Rectal smooth muscle tissue (tissue), 1 donor: ENCODE data around the gene UBE2J2.
A peak's percentile ranks its signal among the peaks of the same experiment; 100 is the strongest.
"Not testable (repeated sequence)": the region's sequence is repeated elsewhere in the genome, so short reads cannot be mapped to it uniquely, and the experiment has no call there.

ENCODE experiments used
- H3K27ac ChIP-seq: one replicate; pipeline ENCODE4 v1.7.0; 2013; ENCODE audit warnings: low read depth, low read length, inconsistent platforms
- H3K27me3 ChIP-seq: one replicate; pipeline ENCODE4 v1.7.0; 2013; ENCODE audit warnings: low read length; ENCODE audit not compliant: control insufficient read depth, insufficient read depth
- H3K36me3 ChIP-seq: one replicate; pipeline ENCODE4 v1.7.0; 2013; ENCODE audit warnings: low read length; ENCODE audit not compliant: control insufficient read depth, insufficient read depth
- H3K4me1 ChIP-seq: one replicate; pipeline ENCODE4 v1.7.0; 2013; ENCODE audit warnings: low read length; ENCODE audit not compliant: control insufficient read depth, insufficient read depth
- H3K4me3 ChIP-seq: one replicate; pipeline ENCODE4 v1.7.0; 2013; ENCODE audit warnings: low read length
- H3K9ac ChIP-seq: one replicate; pipeline ENCODE4 v1.7.0; 2013; ENCODE audit warnings: low read length

Gene UBE2J2

DNA sequence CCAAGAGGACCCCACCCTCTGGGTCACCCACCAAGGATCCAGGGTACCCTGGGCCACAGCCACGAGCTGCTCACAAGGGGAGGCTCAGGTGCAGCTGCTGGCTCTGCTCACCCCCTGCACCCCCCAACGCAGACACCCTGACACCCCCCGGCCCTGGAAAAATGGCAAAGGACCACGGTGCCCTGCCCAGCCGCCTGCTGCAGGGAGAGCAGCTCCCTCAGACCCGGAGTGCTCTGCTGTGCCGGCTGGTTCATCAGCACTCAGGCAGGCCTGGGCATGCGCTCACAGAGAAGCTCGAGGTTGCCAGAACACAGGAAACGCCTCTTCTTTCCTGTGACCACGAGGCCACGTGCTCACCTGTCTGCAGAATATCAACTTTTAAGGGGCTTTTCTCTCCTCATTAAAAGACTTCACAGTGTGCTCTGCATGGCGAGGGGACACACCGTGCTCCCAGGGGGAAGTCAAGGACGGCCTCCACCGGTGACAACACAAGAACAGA, 22.8 kb downstream of the UBE2J2 start:
- Histone ChIP-seq H3K27me3 (peaks cover 10% of the 10 kb centered on the region), H3K4me1 (no peaks in the 10 kb centered on the region), H3K9ac (no peak overlapping the region), H3K27ac (no peak overlapping the region), H3K4me3 (no peak overlapping the region), H3K36me3 (peaks cover 15% of the 10 kb centered on the region)

DNA sequence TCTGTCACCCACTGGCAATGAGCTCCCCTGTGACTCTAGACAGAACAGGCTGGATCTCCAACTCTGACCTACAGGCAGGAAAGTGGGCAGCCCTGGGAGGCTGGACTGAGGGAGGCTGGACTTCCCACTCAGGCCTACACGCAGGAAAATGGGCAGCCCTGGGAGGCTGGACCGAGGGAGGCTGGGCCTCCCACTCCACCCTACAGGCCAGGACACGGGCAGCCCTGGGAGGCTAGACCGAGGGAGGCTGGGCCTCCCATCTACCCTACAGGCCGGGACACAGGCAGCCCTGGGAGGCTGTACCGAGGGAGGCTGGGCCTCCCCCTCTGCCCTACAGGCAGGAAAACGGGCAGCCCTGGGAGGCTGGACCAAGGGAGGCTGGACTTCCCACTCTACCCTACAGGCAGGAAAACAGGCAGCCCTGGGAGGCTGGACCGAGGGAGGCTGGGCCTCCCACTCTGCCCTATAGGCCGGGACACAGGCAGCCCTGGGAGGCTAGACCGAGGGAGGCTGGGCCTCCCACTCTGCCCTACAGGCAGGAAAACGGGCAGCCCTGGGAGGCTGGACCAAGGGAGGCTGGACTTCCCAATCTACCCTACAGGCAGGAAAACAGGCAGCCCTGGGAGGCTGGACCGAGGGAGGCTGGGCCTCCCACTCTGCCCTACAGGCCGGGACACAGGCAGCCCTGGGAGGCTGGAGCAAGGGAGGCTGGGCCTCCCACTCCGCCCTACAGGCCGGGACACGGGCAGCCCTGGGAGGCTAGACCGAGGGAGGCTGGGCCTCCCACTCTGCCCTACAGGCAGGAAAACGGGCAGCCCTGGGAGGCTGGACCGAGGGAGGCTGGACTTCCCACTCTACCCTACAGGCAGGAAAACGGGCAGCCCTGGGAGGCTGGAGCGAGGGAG, 25.4 kb downstream of the UBE2J2 start:
- not testable (repeated sequence) for H3K4me3 ChIP-seq, H3K4me1 ChIP-seq, H3K9ac ChIP-seq, H3K27ac ChIP-seq, H3K36me3 ChIP-seq
- peaks cover 13% of the 10 kb centered on the region for H3K27me3 ChIP-seq

DNA sequence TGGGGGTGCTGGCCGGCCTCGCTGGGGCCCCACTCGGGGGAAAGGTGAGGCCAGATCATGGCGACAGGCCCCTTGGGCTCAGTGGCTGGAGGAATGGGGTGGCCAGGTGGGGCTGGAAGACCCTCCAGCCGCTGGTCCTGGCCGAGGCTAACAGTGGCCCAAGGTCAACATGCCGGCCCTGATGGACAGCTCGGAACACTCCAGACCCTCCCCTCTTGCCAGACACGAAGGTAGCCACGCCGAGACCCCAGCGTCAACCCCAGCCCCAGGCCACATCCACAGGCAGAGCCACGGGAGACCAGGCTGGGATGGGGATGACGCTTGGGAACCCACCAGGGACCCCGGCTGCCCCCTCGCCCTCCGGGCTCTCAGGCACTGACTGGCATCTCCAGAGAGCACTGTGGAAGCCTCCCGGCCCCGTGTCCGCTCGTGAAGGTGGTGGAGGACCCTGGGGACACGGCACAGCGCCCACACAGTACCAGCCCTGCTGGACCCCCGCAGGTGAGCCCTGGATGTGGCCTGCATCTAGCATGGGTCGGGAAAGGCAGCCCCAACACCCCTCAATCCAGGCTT, 26.2 kb downstream of the UBE2J2 start:
- H3K27me3 ChIP-seq: peaks cover 13% of the 10 kb centered on the region
- H3K4me3 ChIP-seq: no peak overlapping the region
- H3K36me3 ChIP-seq: no peaks in the 10 kb centered on the region
- H3K27ac ChIP-seq: no peak overlapping the region
- H3K4me1 ChIP-seq: no peaks in the 10 kb centered on the region
- no peak overlapping the region for H3K9ac ChIP-seq

DNA sequence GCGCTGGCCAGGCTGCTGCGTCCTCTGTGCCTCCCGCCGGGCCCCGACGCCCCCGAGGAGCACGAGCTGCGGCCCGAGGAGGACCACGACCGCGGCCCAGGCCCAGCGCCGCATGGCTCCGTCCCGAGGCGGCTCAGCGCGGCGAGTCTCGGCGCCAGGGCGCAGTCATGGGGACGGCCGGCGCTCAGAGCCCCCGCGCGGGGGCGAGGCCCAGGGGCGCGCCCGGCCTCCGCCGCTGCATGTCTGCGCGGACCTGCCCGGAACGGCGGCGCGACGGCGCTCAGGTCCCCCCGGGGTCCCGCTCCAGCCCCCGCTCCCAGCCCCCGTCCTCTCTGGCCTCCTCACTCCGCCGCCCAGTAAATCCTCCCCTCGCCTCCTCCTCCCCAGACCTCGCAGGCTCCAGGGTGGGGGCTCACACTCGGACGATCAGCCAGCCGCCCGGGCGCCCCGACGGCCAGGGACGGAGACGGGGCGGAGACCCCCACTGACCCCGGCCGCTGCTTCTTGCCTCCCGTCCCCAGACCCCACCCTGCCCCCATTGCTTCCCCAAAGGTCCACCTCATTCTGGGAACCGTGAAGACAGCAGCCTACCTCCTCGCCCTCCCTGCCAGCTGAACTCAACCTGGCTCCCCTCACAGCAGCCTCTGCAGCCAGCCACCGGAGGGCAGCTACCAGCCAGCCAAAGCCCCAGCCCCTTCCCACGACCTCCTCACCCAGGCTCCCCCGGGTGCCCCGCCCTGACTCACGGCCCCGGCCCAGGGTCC, 26.9 kb downstream of the UBE2J2 start, which contains the start of gene C1QTNF12:
Gene C1QTNF12 (minus strand): TSS at position 146 of the 764 bp plus-strand sequence. CDS start 32 bp downstream, at position 114.
- Histone ChIP-seq H3K9ac (no peak within 1 kb of the TSS), H3K4me3 (no peak within 1 kb of the TSS), H3K27me3 (peaks cover 13% of the 10 kb centered on the region), H3K27ac (no peak within 1 kb of the TSS), H3K4me1 (no peaks in the 10 kb centered on the region), H3K36me3 (no peaks in the 10 kb centered on the region)

DNA sequence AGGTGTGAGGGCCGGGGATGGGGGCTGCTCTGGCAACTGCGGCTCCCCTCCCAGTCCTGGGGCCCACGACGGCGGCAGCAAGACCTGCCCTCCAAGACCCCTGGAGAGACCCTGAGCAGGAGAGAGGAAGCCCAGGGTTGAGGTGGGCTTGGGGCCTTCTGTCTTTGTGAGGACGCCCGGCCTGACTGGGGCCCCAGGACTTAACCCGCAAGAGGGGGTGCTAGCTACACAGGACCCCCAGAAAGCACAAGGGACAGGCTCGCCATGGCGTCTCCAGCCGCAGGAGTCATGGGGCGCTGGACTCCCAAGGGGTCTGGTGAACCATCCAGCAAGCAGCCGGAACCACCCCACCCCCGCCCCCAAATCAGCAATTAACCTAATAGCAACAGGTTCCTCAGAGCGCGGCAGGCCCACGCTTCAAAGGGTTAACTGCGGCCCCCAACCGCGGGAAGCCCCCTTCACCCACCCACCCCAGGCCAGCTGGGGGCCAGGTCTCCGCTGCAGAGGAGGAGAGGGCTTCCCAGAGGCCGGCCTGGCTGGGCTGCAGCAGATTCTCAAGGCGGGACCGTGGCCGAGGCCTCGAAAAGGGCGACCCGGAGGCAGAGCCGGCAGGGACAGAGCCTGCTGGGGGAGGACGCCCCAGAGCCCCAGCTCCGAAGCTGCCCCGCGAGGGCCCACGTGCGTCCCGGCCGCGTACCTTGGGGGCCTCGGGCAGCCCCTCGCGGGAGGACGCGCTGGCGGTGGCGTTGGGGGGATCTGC, 27.7 kb downstream of the UBE2J2 start:
- no peak overlapping the region for H3K4me3 ChIP-seq
- no peak overlapping the region for H3K27ac ChIP-seq
- no peak overlapping the region for H3K9ac ChIP-seq
- H3K36me3 ChIP-seq: no peaks in the 10 kb centered on the region
- no peaks in the 10 kb centered on the region for H3K4me1 ChIP-seq
- peaks cover 13% of the 10 kb centered on the region for H3K27me3 ChIP-seq

DNA sequence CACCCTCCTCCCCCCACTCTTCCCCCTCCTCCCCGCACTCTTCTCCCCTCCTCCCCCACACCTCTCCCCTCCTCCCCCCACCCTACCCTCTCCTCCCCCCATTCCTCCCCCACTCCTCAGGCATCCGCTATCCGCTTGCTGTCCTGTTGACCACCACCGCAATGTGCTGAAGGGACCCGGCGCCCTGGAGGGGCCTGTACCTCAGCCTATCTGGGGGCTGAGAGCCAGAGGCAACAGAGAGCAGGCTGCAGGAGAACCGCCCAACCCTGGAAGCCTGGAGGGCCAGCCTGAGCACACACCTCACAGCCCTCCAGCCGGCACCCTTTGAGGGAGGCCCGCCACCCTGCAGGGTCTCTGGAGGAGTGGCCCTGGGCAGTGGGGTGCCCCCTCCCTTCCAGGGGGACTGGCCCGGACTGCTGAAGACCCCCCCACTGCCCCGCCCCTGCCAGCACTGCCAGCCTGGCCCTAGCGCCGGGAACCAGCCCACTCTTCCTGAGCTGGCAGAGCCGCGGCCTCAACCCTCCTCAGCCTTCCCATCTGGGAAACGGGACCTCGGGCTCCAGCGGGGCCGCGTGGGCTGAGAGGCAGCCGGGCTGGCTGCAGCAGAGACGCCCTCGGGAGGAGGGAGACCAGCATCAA, 28.4 kb downstream of the UBE2J2 start:
- no peaks in the 10 kb centered on the region for H3K4me1 ChIP-seq
- H3K9ac ChIP-seq: no peak overlapping the region
- H3K27ac ChIP-seq: no peak overlapping the region
- no peaks in the 10 kb centered on the region for H3K36me3 ChIP-seq
- H3K27me3 ChIP-seq: peaks cover 13% of the 10 kb centered on the region
- no peak overlapping the region for H3K4me3 ChIP-seq

DNA sequence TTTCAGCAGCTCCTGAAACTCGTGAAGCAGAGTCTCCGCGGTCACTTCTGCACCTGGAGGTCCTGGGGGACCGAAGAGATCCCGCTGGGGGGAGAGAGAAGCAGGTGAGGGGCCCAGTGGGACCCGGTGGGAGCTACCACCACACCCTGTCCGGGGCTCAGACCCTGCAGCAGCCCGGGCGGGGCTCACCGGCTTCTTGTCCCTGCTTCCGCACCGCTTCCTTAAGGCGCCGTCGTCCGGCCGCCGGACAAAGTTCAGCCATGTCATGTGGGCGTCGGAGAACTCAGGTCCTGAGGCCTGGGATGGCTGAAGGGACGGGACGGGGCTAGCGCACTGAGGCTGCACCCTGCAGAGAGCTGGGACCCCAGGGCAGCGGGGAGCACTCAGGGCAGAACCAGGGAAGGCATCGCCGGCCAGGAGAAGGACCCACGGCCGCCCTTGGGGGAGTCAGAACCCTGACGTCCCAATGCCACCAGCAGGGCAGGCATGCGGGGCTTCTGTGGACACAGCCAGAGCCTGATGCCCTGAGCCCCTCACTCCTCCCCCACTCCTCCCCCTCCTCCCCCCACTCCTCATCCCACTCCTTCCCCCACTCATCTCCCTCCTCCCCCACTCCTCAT, 29.4 kb downstream of the UBE2J2 start:
- H3K27ac ChIP-seq: no peak overlapping the region
- peaks cover 23% of the 10 kb centered on the region for H3K27me3 ChIP-seq
- H3K36me3 ChIP-seq: no peaks in the 10 kb centered on the region
- H3K4me3 ChIP-seq: peak overlapping the region; percentile 37
- no peaks in the 10 kb centered on the region for H3K4me1 ChIP-seq
- H3K9ac ChIP-seq: no peak overlapping the region

DNA sequence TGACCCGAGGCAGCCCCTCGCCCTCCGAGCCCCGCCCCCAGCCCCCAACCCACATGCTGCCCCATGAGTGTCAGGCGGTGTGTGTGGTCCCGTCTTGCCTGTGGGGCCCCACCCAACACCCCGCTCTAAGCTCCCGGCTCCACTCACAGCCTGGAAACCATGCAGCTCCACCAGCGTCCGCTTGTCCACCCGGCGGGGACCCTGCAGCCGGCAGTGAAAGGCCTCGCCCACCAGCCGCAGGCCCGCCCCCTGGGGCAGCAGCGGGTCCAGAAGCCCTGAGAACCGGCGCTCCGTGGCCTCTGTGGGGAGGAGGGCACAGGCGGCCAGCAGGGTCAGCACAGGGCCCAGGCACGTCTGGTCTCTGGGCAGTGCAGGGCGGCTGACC, 29.9 kb downstream of the UBE2J2 start:
- Histone ChIP-seq H3K36me3 (no peaks in the 10 kb centered on the region), H3K4me1 (no peaks in the 10 kb centered on the region), H3K4me3 (peak overlapping the region; percentile 37), H3K27me3 (peaks cover 25% of the 10 kb centered on the region), H3K9ac (no peak overlapping the region), H3K27ac (no peak overlapping the region)

DNA sequence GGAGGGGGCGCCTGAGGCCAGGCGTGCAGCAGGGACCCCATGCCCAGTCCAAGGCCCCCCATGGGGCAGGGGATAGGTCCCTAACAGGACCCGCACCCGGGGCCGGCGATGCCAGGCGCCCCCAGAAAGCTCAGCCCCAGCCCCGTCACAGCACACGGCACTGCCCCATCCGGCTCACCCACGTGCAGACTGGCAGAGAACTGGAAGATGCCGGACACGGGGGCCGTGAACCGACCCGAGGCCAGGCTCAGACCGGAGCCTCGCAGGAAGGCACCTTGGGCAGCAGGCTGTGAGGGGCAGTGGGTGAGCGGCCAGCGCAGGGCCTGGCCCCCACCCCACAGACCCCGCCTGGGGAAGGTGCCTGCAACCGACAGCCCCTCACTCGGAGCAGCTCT, 30.4 kb downstream of the UBE2J2 start:
- Histone ChIP-seq H3K36me3 (no peaks in the 10 kb centered on the region), H3K27ac (no peak overlapping the region), H3K4me1 (no peaks in the 10 kb centered on the region), H3K9ac (no peak overlapping the region), H3K4me3 (no peak overlapping the region), H3K27me3 (peaks cover 29% of the 10 kb centered on the region)

DNA sequence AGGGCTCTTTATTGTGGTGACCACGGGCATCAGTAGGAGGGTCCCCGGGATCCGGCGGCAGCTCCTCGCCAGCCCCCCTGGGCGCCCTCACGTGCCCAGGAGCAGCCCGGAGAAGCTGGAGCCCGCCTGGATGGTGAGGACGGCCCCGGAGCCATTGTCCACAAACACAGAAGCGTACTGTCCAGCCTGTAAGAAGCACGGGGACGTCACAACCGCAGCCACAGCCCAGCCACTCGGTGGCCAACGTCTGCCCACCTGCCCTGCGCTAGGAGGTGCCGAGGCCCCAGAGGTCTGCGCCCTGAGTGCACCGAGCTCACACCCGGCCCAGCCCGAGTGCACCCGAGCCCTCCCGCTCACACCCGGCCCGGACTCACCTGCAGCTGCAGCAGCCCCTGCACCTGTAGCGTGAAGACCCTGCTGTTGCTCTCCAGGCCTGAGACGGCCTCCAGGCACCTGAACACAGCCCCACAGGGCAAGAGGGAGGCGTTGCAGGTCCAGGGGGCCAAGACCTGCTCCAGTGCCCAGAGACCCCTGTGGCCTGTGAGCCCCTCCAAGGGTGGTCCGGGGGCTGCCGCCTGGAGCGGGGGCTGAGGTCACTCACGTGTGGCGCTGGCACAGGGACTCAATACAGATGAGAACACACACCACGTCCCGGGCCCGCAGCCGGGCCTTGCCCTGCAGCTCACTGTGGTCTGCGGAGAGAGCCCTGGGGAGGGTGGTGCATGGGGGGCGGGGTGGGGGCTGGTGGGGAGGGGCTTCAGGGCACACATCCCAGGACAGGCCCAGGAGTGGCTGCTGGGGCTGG, 31.0 kb downstream of the UBE2J2 start:
- no peaks in the 10 kb centered on the region for H3K36me3 ChIP-seq
- no peaks in the 10 kb centered on the region for H3K4me1 ChIP-seq
- H3K27me3 ChIP-seq: peaks cover 33% of the 10 kb centered on the region
- no peak overlapping the region for H3K4me3 ChIP-seq
- no peak overlapping the region for H3K9ac ChIP-seq
- no peak overlapping the region for H3K27ac ChIP-seq
